Liver (tissue), 9 donors: ENCODE measurements around the gene UNC13D. TPM values are rescaled to one million over a fixed set of nuclear protein-coding genes. Genes with fewer than 3 reads are reported as not detected.

Experiments used
- DNase-seq: peaks from one replicate; pipeline ENCODE4 v3.0.0-alpha.2; 2017; ENCODE audit warnings: low spot score
- H3K27ac ChIP-seq, 2 donors: one replicate each; pipeline ENCODE4 v1.7.0; 2013; ENCODE audit warnings: inconsistent platforms in 2 of 2, low read length in 2 of 2, control low read depth in 1 of 2, low read depth in 1 of 2, mild to moderate bottlenecking in 1 of 2
- H3K27me3 ChIP-seq, 4 donors: one replicate each; pipeline versions ENCODE4 v1.6.1 to v1.7.0; 2013; ENCODE audit warnings: low read length in 3 of 4, inconsistent platforms in 1 of 4, mild to moderate bottlenecking in 1 of 4, moderate library complexity in 1 of 4; ENCODE audit not compliant: control insufficient read depth in 4 of 4, insufficient read depth in 4 of 4
- H3K36me3 ChIP-seq, 4 donors: one replicate each; pipeline versions ENCODE4 v1.6.1 to v1.7.0; 2013; ENCODE audit warnings: low read length in 3 of 4, mild to moderate bottlenecking in 3 of 4, low read depth in 1 of 4, moderate library complexity in 1 of 4; ENCODE audit not compliant: control insufficient read depth in 4 of 4, insufficient read depth in 3 of 4
- H3K4me1 ChIP-seq, 4 donors: one replicate each; pipeline versions ENCODE4 v1.6.1 to v1.7.0; 2013; ENCODE audit warnings: low read length in 3 of 4, mild to moderate bottlenecking in 3 of 4, moderate library complexity in 1 of 4; ENCODE audit not compliant: control insufficient read depth in 4 of 4, insufficient read depth in 4 of 4
- H3K4me3 ChIP-seq, 3 donors: one replicate each; pipeline versions ENCODE4 v1.6.1 to v1.7.0; 2013; ENCODE audit warnings: low read length in 3 of 3, control low read depth in 1 of 3, low read depth in 1 of 3, mild to moderate bottlenecking in 1 of 3
- H3K9ac ChIP-seq, 2 donors: one replicate each; pipeline ENCODE4 v1.7.0; 2013; ENCODE audit warnings: low read length in 2 of 2, mild to moderate bottlenecking in 2 of 2, moderate library complexity in 2 of 2, control low read depth in 1 of 2, low read depth in 1 of 2
- H3K9me3 ChIP-seq, 4 donors: one replicate each; pipeline versions ENCODE4 v1.6.1 to v1.7.0; 2013; ENCODE audit warnings: low read length in 3 of 4; ENCODE audit not compliant: control insufficient read depth in 4 of 4
- EGR1 ChIP-seq, 2 donors: IDR thresholded peaks; 2 replicates each; pipeline ENCODE4 v1.6.1; 2016 to 2018; ENCODE audit warnings: antibody characterized with exemption in 2 of 2, low read depth in 2 of 2
- FOXA1 ChIP-seq: IDR thresholded peaks from 2 replicates; pipeline ENCODE4 v1.6.1; 2016; ENCODE audit warnings: antibody characterized with exemption
- FOXA2 ChIP-seq: IDR thresholded peaks from 2 replicates; pipeline ENCODE4 v1.6.1; 2016; ENCODE audit warnings: antibody characterized with exemption
- GABPA ChIP-seq, 2 donors: IDR thresholded peaks in 1 of 2; conservative IDR thresholded peaks in 1 of 2; 2 replicates each; pipeline ENCODE4 v1.6.1; 2016; ENCODE audit warnings: antibody characterized with exemption in 2 of 2, mild to moderate bottlenecking in 1 of 2, moderate library complexity in 1 of 2
- HNF4G ChIP-seq: IDR thresholded peaks from 2 replicates; pipeline ENCODE4 v1.6.1; 2016; ENCODE audit warnings: antibody characterized with exemption
- JUND ChIP-seq, 2 donors: IDR thresholded peaks; 2 replicates each; pipeline ENCODE4 v1.6.1; 2016; ENCODE audit warnings: antibody characterized with exemption in 2 of 2
- MAX ChIP-seq: IDR thresholded peaks from 2 replicates; pipeline ENCODE4 v1.6.1; 2016; ENCODE audit warnings: antibody characterized with exemption
- NR2F2 ChIP-seq: IDR thresholded peaks from 2 replicates; pipeline ENCODE4 v1.6.1; 2016; ENCODE audit warnings: antibody characterized with exemption
- RAD21 ChIP-seq, 2 donors: IDR thresholded peaks; 2 replicates each; pipeline ENCODE4 v1.6.1; 2016; ENCODE audit warnings: antibody characterized with exemption in 2 of 2, mild to moderate bottlenecking in 2 of 2
- REST ChIP-seq: IDR thresholded peaks from 2 replicates; pipeline ENCODE4 v1.6.1; 2016; ENCODE audit warnings: antibody characterized with exemption, mild to moderate bottlenecking
- TAF1 ChIP-seq: conservative IDR thresholded peaks from 2 replicates; pipeline ENCODE4 v1.6.1; 2016; ENCODE audit warnings: antibody characterized with exemption, mild to moderate bottlenecking
- ZBTB33 ChIP-seq: IDR thresholded peaks from 2 replicates; pipeline ENCODE4 v1.6.1; 2016; ENCODE audit warnings: antibody characterized with exemption
- WGBS: extraction: QIAGEN DNeasy Blood & Tissue Kit; methylation state at CpG from one replicate; pipeline ENCODE4 v1.1.7; 2013; 5-methylcytosine and 5-hydroxymethylcytosine counted together
- polyA plus RNA-seq, 2 donors: library from polyadenylated mRNA; stranded (reverse) in 1 of 2; unstranded in 1 of 2; fragments of 200-250 nt in 1 of 2; fragments of >200 nt in 1 of 2; fragmentation: Nextera tagmentation in 1 of 2; extraction: Ambion mirVana in 1 of 2; gene quantifications; one replicate each; pipeline versions ENCODE4 v1.2.1 to v1.2.3, GENCODE V29; 2013 to 2015
- total RNA-seq, 2 donors: library from RNA; depleted of rRNA; stranded (reverse); fragments of >200 nt; gene quantifications; one replicate each; pipeline ENCODE4 v1.2.3, GENCODE V29; 2014
- donor health status: healthy.
- donor health status: healthy.
- donor health status: healthy.
- donor health status: healthy.
- donor health status: healthy.

UNC13D gene
- total and polyA plus RNA-seq, 4 donors: 2.1 to 22.9 (median 7.6) TPM

GRCh38 chr17:75842411-75842810 is 1.8 kb downstream of the UNC13D start:
- no peak overlapping the region for H3K27ac ChIP-seq
- no peak overlapping the region for H3K4me3 ChIP-seq
- H3K36me3 ChIP-seq: peaks cover 15 to 29% (median 16%) of the 10 kb centered on the region in 4 donors
- H3K9me3 ChIP-seq: no peaks in the 10 kb centered on the region
- no peak overlapping the region for H3K9ac ChIP-seq
- TF ChIP-seq RAD21 (IDR thresholded peaks at IDR 0.05) (no peak), JUND (IDR thresholded peaks at IDR 0.05) (no peak), GABPA (IDR thresholded peaks at IDR 0.05 in 1 of 2, conservative IDR thresholded peaks at IDR 0.05 in 1 of 2) (no peak)
- DNase-seq: no peak
- H3K27me3 ChIP-seq: no peaks in the 10 kb centered on the region
- peaks cover 0 to 16% (median 6%) of the 10 kb centered on the region in 4 donors for H3K4me1 ChIP-seq
- 94% methylated on average over 18 of the region's 18 CpGs for WGBS

- no peaks in the 10 kb centered on the region for H3K27me3 ChIP-seq
- H3K36me3 ChIP-seq: peaks cover 2 to 20% (median 7%) of the 10 kb centered on the region in 4 donors
- H3K9me3 ChIP-seq: no peaks in the 10 kb centered on the region
- H3K9ac ChIP-seq: no peak overlapping the region
- WGBS: 83% methylated on average over 7 of the region's 7 CpGs
- DNase-seq: no peak
- no peak overlapping the region for H3K4me3 ChIP-seq
- H3K27ac ChIP-seq: no peak overlapping the region
- peaks cover 0 to 13% (median 4%) of the 10 kb centered on the region in 4 donors for H3K4me1 ChIP-seq
- TF ChIP-seq HNF4G (no peak), RAD21 (IDR thresholded peaks at IDR 0.05) (no peak), ZBTB33 (no peak), MAX (no peak), EGR1 (IDR thresholded peaks at IDR 0.05; ENCODE audit: low read depth in 2 of 2) (no peak), FOXA2 (no peak), FOXA1 (no peak)
Measured at GRCh38 chr17:75840799-75841164, 3.4 kb downstream of the UNC13D start.

GRCh38 chr17:75839942-75840798 is 4.0 kb downstream of the UNC13D start:
- peaks cover 0 to 9% (median 3%) of the 10 kb centered on the region in 4 donors for H3K4me1 ChIP-seq

More at GRCh38 chr17:75839942-75840798, 4.0 kb downstream of the UNC13D start:
- H3K36me3 ChIP-seq: peaks cover 2 to 23% (median 11%) of the 10 kb centered on the region in 4 donors
- no peak overlapping the region for H3K4me3 ChIP-seq
- H3K9me3 ChIP-seq: no peaks in the 10 kb centered on the region
- DNase-seq: no peak
- no peak overlapping the region for H3K27ac ChIP-seq
- H3K27me3 ChIP-seq: no peaks in the 10 kb centered on the region
- TF ChIP-seq TAF1 (no peak), REST (no peak), NR2F2 (no peak), JUND (IDR thresholded peaks at IDR 0.05) (no peak), FOXA1 (no peak), EGR1 (IDR thresholded peaks at IDR 0.05; ENCODE audit: low read depth in 2 of 2) (no peak)
- 95% methylated on average over 36 of the region's 36 CpGs for WGBS
- H3K9ac ChIP-seq: no peak overlapping the region
